ENCODE data around the gene SHISA6. TPM values are rescaled to one million over a fixed set of nuclear protein-coding genes. Genes with fewer than 3 reads are reported as not detected.

Gene SHISA6
- total RNA-seq, 2 experiments from 2014 or later = not detected

DNA sequence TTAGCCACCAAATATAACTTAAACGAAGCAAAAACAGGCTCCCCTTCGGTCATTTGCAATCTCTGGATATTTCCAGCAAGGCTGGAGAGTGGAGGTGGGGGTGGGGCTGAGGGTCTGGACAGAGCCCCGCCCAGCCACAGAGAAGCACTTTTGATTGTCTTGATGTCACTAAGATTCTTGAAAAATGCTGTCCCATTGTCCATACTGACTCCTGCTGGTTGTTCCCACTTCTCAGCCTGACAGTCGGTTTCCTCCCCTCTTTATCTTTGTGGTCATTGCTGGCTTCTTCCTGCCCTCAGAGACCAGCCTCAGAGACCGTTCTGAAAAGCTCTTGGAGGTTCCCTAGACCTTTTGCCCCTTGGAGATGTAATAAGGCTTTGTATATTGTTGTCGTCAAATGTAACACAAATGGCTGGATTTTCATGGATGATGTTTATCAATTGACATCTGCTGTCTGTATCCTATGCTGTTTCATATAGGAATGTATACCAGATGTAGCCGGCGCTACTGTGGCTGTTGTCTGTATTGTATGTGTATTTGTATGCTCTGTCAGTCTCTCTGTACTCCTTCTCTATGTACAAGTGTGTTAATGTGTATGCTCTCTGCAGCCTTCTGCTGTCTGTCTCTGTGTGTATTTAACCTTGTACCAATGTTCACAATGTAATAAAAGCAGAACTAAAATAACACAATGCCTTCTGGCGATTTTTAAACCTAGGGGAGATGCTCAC, 262.5 kb downstream of the SHISA6 start:
- no peaks in the 10 kb centered on the region for H3K79me2 ChIP-seq (ENCODE audit: insufficient read depth, low read depth, low read length)
- no peaks in the 10 kb centered on the region for H3K36me3 ChIP-seq (ENCODE audit: insufficient read depth, low read length)
- no peaks in the 10 kb centered on the region for H3K9me2 ChIP-seq (ENCODE audit: insufficient read depth, low read length)
- intact Hi-C loops (cut with micrococcal nuclease; ENCODE audit: unreplicated experiment) = no loop called here
- ChIA-PET POLR2A (no interaction called here), CTCF (ENCODE audit: unreplicated experiment) (no interaction called here)
- no peak overlapping the region for H3K27ac ChIP-seq (ENCODE audit: low read depth, low read length, poor library complexity, severe bottlenecking)
- DNase-seq (ENCODE audit: low spot score) = no peak
- H4K20me1 ChIP-seq (ENCODE audit: insufficient read depth, low read length) = no peaks in the 10 kb centered on the region
- no TSS peak for BruUV-seq (replicated peaks)
- no peak overlapping the region for H3K4me2 ChIP-seq (ENCODE audit: low read length)
- H3K4me1 ChIP-seq (ENCODE audit: insufficient read depth, low read length, poor library complexity, severe bottlenecking) = no peaks in the 10 kb centered on the region
- no peak for TF ChIP-seq CTCF (conservative IDR thresholded peaks at IDR 0.05; ENCODE audit: low read length)
- TF ChIP-seq EZH2phosphoT487 (IDR thresholded peaks at IDR 0.05; ENCODE audit: borderline replicate concordance, low read depth, low read length) = no peak
- H3K4me3 ChIP-seq (ENCODE audit: low read depth, low read length, poor library complexity, severe bottlenecking) = no peak overlapping the region
- H3K9me3 ChIP-seq (ENCODE audit: low read length) = no peaks in the 10 kb centered on the region
- H2AFZ ChIP-seq (ENCODE audit: low read length) = no peak overlapping the region

- DNase-seq (ENCODE audit: low spot score) = peak; percentile 3
- H3K4me2 ChIP-seq (ENCODE audit: low read length) = no peak overlapping the region
- TF ChIP-seq EZH2phosphoT487 (IDR thresholded peaks at IDR 0.05; ENCODE audit: borderline replicate concordance, low read depth, low read length) = no peak
- no peak for TF ChIP-seq CTCF (conservative IDR thresholded peaks at IDR 0.05; ENCODE audit: low read length)
- H3K79me2 ChIP-seq (ENCODE audit: insufficient read depth, low read depth, low read length) = no peaks in the 10 kb centered on the region
- no peaks in the 10 kb centered on the region for H3K4me1 ChIP-seq (ENCODE audit: insufficient read depth, low read length, poor library complexity, severe bottlenecking)
- H3K36me3 ChIP-seq (ENCODE audit: insufficient read depth, low read length) = no peaks in the 10 kb centered on the region
- no peaks in the 10 kb centered on the region for H4K20me1 ChIP-seq (ENCODE audit: insufficient read depth, low read length)
- intact Hi-C loops (cut with micrococcal nuclease; ENCODE audit: unreplicated experiment) = no loop called here
- ChIA-PET CTCF (ENCODE audit: unreplicated experiment) (no interaction called here), POLR2A (interaction anchor here (0.8 kb wide), 1 partner anchor 11 kb away, joined by 3 read pairs; no protein-coding TSS in a partner anchor)
- H3K9me3 ChIP-seq (ENCODE audit: low read length) = no peaks in the 10 kb centered on the region
- H3K27ac ChIP-seq (ENCODE audit: low read depth, low read length, poor library complexity, severe bottlenecking) = no peak overlapping the region
- no peaks in the 10 kb centered on the region for H3K9me2 ChIP-seq (ENCODE audit: insufficient read depth, low read length)
- BruUV-seq (replicated peaks) = no TSS peak
- H2AFZ ChIP-seq (ENCODE audit: low read length) = no peak overlapping the region
- H3K4me3 ChIP-seq (ENCODE audit: low read depth, low read length, poor library complexity, severe bottlenecking) = no peak overlapping the region
Measured at GRCh38 chr17:11506635-11507034, 265.6 kb downstream of the SHISA6 start.

DNA sequence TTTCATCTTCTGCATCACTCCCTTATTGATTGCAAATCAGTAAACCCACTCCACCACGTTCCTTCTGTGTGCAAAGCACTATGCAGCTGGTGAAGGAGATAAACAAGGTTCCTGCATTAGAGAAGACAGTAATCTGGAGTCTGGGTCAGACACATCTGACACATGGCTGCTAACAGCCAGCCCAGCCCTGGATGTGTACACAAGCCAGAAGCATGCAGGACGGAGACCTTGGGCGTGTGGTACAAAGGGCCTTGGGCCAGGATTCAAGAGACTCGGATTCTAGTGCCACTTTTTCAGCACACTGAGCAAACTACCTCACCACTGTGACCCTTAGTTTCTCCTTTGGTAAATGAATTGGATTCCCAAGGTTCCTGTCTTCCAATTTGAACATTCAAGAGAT, 270.7 kb downstream of the SHISA6 start:
- no peak overlapping the region for H3K4me2 ChIP-seq (ENCODE audit: low read length)
- ChIA-PET CTCF (ENCODE audit: unreplicated experiment) (interaction anchor here (0.6 kb wide), 1 partner anchor 190 kb away, joined by 4 read pairs; no protein-coding TSS in a partner anchor), POLR2A (interaction anchor here (0.6 kb wide), 2 partner anchors 38 to 43 kb away, joined by 3 read pairs; no protein-coding TSS in a partner anchor)
- no peak for DNase-seq (ENCODE audit: low spot score)
- H3K4me1 ChIP-seq (ENCODE audit: insufficient read depth, low read length, poor library complexity, severe bottlenecking) = no peaks in the 10 kb centered on the region
- H3K4me3 ChIP-seq (ENCODE audit: low read depth, low read length, poor library complexity, severe bottlenecking) = no peak overlapping the region
- H3K36me3 ChIP-seq (ENCODE audit: insufficient read depth, low read length) = no peaks in the 10 kb centered on the region
- no peaks in the 10 kb centered on the region for H4K20me1 ChIP-seq (ENCODE audit: insufficient read depth, low read length)
- H3K9me2 ChIP-seq (ENCODE audit: insufficient read depth, low read length) = no peaks in the 10 kb centered on the region
- TF ChIP-seq CTCF (conservative IDR thresholded peaks at IDR 0.05; ENCODE audit: low read length) (no peak), EZH2phosphoT487 (IDR thresholded peaks at IDR 0.05; ENCODE audit: borderline replicate concordance, low read depth, low read length) (no peak)
- H3K9me3 ChIP-seq (ENCODE audit: low read length) = no peaks in the 10 kb centered on the region
- BruUV-seq (replicated peaks) = no TSS peak
- H3K79me2 ChIP-seq (ENCODE audit: insufficient read depth, low read depth, low read length) = no peaks in the 10 kb centered on the region
- H2AFZ ChIP-seq (ENCODE audit: low read length) = no peak overlapping the region
- intact Hi-C loops (cut with micrococcal nuclease; ENCODE audit: unreplicated experiment) = no loop called here
- no peak overlapping the region for H3K27ac ChIP-seq (ENCODE audit: low read depth, low read length, poor library complexity, severe bottlenecking)
